ENCODE data around the gene NCL.

Gene NCL

GRCh38 chr2:231463698-231464575 lies at the start of gene NCL:
NCL (minus strand) TSS chr2:231464484; CDS start chr2:231464353, 131 bp downstream.
- DNase-seq: peak; percentile 91

- no peak for DNase-seq
Observed at GRCh38 chr2:231513746-231514224, 49.5 kb upstream of the NCL start.

- DNase-seq: no peak
Observed at GRCh38 chr2:231512222-231512621, 47.9 kb upstream of the NCL start.

GRCh38 chr2:231503766-231504165 lies 39.5 kb upstream of the NCL start:
- DNase-seq: no peak

- no peak for DNase-seq
Observed at GRCh38 chr2:231502596-231502995, 38.3 kb upstream of the NCL start.

- DNase-seq: no peak
Observed at GRCh38 chr2:231497651-231498050, 33.4 kb upstream of the NCL start.

- DNase-seq: no peak
Observed at GRCh38 chr2:231494669-231495068, 30.4 kb upstream of the NCL start.

- no peak for DNase-seq
Observed at GRCh38 chr2:231490801-231491200, 26.5 kb upstream of the NCL start.

GRCh38 chr2:231489990-231490389 lies 25.7 kb upstream of the NCL start:
- no peak for DNase-seq

GRCh38 chr2:231488331-231488730 lies 24.0 kb upstream of the NCL start:
- no peak for DNase-seq

GRCh38 chr2:231486851-231487596 lies 22.7 kb upstream of the NCL start:
- DNase-seq: no peak

GRCh38 chr2:231483398-231484329 lies 19.4 kb upstream of the NCL start:
- no peak for DNase-seq

GRCh38 chr2:231482806-231483391 lies 18.6 kb upstream of the NCL start:
- no peak for DNase-seq

- DNase-seq: no peak
Observed at GRCh38 chr2:231480781-231481180, 16.5 kb upstream of the NCL start.

GRCh38 chr2:231479455-231479854 lies 15.2 kb upstream of the NCL start:
- no peak for DNase-seq

- DNase-seq: no peak
Observed at GRCh38 chr2:231476920-231477319, 12.6 kb upstream of the NCL start.

- DNase-seq: no peak
Observed at GRCh38 chr2:231475965-231476364, 11.7 kb upstream of the NCL start.

- DNase-seq: no peak
Observed at GRCh38 chr2:231472816-231473215, 8.5 kb upstream of the NCL start.

- DNase-seq: no peak
Observed at GRCh38 chr2:231470246-231470900, 6.1 kb upstream of the NCL start.

GRCh38 chr2:231469583-231469950 lies 5.3 kb upstream of the NCL start:
- DNase-seq: no peak

- no peak for DNase-seq
Observed at GRCh38 chr2:231467613-231468530, 3.6 kb upstream of the NCL start.

Data from NCI-H748 treated with DMSO at 0.1 percent for 48 hours (cell line).